Suppressor macrophage treated with lipopolysaccharide for 4 hours (primary cell): ENCODE results near the gene CNBD2.
"Not testable (repeated sequence)": the region's sequence is repeated elsewhere in the genome, so short reads cannot be mapped to it uniquely, and the experiment has no call there.

Experiments used
- DNase-seq: peaks from one replicate; pipeline ENCODE4 v3.0.0-alpha.2; 2020

Gene CNBD2

DNA sequence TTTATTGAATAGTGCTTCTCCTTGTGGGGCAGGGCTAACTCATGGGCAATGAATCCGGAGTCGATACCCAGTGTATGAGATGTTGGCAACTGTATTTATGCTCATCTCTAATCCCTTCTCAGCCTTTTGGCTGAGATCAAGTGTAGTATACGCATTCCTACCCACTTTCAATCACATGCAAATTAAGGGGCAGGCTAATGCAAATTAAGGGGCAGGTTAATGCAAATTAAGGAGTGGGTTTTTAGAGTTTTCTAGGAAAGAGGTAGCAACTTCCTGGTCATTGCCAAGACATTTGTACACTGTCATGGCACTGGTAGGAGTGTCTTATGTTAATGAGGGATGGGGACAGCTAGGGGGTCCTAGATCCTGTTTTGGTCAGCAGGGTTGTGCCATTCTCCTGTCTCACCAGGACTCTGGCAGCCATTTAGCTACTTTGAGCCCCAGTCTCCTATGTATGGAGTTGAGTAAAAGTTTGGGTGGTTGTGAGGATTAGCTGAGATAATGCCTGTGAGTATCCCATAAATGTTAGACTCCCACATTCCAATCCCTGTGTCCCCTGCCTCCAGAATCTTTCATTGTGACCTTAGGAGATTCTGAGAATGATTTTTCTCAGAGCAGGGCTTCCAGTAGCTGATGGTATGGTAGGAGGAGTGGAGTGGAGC lies at the start of gene CNBD2:
CNBD2 (plus strand) TSS at position 612 of the 662 bp plus-strand sequence. CDS start 173 bp downstream, outside the sequence.
- DNase-seq: no peak

DNA sequence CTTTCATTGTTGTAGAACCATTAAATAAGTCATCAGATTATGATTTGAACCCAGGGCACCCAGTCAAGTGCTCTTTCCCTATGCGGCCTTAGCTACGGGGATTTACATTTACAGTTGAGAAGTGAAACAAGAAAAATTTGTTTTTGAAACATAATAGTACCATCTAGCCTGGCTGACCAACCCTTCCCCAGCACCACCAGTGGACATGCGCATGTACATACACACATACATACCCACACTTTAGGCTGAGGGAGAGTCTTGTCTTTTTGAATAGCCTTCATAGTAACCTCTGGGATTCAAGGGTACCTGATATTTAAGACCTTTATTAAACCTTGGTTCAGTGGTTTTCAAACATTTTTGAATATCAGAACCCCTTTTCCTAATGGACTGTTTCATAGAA lies 47.9 kb upstream of the CNBD2 start:
- DNase-seq: no peak

DNA sequence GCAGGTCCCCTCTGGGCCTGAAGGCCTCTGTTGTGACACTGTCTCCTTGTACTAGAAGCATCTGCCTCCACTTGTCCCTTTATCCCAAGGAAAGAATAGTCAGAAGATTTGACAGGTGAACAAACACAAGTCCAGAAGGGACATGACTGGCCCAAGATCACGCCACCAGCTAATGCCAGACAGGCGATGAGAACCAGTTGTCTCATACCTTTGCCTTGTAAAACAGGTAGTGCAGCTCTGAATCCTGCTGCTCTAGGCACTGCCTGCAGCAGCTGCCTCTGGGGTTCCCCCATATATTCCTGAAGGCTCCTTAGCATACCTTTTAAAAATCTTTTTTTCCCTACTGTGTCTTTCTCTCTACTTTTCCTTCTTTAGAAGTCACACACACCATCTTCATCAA lies 39.1 kb upstream of the CNBD2 start:
- no peak for DNase-seq

DNA sequence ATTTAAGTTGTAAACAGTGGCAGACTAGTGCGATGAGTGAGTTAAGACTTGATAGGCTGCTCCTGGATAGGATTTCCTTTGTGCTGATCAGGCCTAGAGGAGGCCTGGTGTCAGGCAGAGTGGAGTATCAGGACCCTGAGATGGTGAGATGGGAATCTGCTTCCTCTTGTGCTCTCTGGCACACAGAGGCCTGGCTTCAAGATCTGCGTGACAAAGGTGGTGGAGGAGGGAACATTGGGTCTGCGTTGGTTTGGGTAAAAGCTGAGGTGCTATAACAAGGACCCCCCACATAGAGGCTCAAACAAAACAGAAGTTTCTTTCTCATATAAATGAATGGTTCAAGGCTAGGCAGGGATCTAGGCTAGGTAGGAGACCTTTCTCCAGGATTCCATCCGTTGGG lies 34.3 kb upstream of the CNBD2 start:
- no peak for DNase-seq

DNA sequence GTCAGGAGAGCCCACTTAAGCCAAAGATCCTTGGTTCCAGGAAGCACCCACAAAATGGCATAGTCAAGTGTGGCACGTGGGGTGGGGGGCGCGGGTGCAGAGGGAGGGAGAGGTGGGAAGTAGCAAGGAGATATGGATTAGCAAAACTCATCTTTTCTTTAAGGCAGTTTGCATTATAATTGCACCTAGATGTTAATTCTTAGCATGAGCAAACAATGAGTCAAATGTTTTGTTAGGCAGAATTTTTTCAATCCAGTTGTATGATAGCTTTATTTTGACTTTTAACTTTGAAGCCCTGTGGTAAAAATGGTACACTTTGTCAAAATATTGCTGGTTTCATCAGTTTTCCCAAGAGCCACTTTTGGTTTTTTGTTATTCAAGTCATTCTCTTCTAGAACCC lies 29.1 kb upstream of the CNBD2 start:
- no peak for DNase-seq

DNA sequence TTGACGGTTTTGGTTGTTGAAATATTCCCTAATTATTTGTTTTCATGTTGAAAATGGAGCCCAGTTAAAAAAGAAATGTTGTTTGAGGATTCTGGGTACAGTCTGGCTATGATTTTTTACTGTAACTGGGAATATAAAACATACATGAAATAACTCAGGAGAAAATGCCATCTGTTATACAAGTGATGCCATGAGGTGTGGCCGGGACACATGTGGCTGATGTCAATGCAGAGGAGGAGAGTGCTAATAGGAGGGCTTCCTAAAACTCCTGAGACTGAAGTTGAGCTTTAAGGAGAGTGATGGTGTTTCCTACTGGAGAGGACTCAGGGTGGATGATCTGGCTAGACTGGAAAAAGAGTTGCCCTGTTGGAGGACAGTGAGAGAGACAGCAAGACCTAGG lies 26.8 kb upstream of the CNBD2 start:
- DNase-seq: no peak

DNA sequence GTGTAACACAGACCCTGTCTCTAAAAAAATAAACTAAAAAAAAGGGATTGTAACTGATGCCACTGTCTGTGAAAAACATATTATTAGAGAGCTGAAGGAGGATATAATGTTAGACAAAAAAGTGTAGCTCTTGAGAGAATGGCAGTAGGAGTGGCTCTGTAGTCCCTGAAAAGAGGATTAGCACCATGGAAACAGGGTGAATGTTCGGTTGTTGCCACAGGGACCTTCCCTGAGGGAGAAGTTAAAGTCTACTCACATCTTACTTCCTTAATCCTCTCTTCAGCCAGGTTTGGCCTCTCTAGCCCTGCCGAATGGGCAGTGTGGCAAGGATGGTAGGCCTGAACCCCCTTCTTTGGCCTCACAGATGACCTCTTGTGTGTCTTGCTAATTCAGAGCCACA lies 26.1 kb upstream of the CNBD2 start:
- peak; percentile 9 for DNase-seq

DNA sequence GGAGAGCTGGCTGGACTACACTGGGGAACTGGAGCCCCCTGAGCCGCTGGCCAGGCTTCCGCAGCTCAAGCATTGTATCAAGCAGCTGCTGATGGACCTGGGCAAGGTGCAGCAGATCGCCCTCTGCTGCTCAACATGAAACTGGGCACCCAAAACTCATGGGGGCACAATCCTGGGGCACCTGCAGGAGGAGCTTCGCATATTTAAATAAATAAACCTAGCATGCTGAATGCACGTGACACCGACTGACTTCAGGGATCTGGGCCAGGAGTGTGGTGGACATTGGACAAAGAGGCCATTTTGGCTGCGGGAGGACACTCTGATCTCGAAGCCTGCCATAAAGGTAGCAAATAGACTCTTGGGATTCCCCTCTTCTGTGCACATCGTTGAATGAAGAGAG lies 20.9 kb upstream of the CNBD2 start:
- no peak for DNase-seq

DNA sequence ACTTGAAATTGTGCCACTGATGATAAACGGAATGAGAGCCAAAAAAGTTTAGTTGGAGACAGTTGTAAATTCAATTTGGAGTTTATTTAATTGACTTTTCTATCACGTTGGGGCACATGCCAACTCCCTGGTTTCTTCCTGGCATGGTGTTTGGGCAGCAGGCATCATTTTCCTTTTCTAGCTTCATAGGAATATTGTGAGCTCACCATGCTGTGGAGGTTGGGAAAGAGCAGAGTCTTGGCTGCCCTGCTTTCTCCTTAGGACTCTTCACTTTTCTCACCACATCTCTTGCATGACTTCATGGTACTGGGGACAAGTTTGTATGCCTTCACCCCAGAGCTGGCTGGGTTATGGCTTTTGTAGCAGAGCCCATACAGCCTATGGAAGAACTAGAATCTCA lies 20.5 kb upstream of the CNBD2 start:
- DNase-seq: no peak

DNA sequence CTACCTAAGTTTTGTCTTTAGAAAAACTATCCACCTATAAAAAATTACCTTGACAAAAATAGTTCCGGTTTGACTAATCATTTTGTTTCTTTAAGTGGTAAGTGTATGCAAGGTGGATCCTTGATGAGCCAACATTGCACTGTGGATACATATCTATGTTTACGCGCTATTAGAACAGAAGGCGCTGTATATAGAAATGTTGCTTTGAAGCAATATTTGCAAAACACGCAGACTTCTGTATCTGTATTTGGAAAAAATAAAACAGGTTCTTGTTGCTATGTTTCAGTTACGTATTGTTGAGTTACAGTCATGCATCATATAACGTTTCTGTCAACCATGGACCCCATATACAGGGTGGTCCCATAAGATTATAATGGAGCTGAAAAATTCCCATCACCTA lies 18.3 kb upstream of the CNBD2 start:
- DNase-seq: no peak

DNA sequence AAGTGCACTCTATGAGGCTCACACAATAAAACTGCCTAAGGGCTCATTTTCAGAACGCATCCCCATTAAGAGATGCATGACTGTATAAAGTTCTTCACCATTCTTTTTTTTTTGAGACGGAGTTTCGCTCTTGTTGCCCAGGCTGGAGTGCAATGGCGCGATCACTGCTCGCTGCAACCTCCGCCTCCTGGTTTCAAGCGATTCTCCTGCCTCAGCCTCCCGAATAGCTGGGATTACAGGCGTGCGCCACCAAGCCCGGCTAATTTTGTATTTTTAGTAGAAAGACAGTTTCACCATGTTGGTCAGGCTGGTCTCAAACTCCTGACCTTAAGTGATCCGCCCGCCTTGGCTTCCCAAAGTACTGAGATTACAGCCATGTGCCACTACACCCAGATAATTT lies 16.3 kb upstream of the CNBD2 start:
- not testable (repeated sequence) for DNase-seq

DNA sequence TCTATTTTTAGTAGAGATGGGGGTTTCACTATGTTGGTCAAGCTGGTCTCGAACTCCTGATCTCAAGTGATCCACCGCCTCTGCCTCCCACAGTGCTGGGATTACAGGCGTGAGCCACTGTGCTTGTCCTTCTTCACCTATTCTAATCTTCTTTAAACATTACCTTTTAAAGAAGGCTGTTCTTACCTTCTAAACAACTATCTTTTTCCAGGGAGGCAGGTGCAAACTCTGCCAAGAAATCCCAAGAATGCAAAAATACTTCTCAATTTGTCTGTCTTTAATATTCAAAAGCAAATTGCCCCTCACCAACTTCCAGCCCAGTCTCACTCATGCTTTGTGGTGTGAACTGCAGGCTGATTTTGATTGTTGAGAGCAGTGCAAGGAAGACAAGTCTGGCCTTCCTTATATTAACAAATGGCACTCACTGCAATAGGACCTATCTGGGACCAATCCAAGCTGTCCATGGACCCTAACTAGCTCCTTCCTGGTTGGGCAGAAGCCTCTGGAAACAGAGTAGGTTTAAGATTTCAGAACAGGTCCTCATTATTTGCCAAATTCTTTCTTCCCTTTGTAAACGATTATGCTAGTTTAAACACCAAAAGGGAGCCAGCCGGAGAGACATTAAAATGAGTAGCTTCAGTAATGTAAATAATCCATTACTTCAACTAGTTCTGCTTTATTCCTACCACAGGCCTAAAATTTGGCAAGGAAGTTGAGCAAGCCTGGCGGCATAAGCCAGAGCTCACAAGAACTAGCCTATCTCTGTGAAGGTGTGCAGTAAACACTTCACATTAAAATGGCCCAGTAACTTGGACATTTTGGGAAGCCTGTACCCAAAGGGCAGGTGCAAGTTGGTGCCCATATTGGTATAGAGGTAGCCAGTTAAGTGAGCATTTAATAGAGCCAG lies 15.7 kb upstream of the CNBD2 start:
- peak; percentile 63 for DNase-seq

DNA sequence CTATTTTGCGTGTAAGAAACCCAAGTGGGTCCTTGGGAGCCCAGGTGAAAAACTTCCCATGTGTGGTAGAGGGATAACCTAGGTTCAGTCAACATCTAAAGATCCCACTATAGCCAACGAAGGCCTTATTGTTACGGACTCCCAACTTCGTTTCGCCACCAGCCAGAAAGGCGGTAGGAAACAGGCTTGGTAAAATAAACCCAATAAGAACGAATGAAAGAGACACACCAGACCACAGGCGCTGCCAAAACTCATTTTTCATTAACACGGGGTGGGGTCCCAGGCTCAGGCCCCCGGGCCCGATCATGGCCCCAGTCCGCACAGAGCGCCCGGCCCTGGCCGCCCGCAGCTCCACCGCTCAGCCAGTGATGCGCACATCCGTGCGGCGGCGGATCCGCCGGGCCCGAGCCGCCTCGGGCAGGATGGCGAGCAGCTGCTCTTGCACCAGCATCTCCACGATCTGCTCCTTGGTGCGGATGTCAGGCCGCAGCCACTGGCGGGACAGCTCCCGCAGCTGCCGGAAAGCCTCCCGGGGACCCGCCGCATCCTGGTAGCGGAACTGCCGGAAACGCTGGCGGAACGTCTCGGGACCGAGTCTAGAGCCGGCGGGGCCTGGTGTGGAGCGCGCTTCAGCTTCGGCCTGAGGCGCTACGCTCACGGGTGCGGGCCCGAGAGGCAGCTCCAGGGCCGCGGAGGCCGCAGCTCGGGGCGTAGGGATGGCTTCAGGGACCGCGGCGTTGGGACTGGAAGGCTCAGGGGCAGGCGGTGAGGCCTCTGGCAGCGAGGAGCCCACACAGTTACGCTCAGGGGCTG lies 14.8 kb upstream of the CNBD2 start:
- DNase-seq: peak; percentile 56

DNA sequence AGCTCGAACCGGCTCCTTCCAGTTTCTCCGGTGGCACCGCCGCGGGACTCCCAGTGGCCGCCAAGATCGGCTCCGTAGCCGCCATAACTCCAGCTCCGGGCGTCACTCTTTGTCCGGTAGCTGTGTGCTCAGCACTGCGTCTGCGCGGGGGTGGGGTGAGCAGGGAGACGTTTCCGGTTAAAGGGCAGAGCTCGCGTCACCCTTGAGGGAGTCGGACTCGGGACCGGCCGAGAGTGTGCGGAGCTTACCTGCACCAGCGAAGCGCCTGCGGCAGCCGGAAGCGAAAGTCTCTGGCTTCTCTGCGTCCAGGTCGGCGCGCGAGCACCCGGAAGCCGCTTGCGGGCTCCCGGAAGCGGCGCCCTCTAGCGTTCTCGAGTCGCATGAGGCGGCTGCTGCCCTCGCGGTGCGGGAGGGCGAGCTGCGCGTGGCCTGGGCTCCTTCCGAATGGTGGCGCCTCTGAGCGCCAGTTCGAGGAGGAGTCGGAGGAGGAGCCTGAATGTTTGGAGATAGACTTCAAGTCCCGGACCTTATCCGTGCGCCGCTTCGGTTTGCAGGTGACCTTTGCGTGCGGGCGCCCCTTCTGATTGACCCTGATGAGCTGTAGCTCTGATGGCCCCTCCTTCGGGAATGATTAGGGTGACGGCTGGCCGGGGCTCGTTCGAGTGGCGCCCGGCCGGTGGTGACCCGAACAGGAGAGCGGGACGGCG lies 14.0 kb upstream of the CNBD2 start, which contains the start of gene SCAND1:
SCAND1 (minus strand) TSS at position 303 of the 707 bp plus-strand sequence; CDS start at position 85, 218 bp downstream.
- peak; percentile 99 for DNase-seq

DNA sequence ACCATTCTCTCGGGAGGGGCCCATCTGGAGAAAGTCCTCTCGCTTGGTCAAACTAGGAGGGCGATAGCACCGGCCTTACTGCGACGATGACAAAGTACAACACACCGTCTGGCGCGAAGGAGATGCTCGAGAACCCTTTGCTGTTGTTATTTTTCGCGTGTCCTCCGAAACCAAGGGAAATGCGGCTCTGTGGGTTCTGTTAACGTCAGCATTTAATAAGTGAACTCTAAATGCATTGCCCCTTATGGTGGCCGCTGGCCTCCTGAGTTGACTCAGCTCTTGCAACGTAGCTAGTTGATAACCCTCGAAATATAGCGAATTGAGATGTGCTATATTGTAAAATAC lies 13.5 kb upstream of the CNBD2 start:
- DNase-seq: peak; percentile 51

DNA sequence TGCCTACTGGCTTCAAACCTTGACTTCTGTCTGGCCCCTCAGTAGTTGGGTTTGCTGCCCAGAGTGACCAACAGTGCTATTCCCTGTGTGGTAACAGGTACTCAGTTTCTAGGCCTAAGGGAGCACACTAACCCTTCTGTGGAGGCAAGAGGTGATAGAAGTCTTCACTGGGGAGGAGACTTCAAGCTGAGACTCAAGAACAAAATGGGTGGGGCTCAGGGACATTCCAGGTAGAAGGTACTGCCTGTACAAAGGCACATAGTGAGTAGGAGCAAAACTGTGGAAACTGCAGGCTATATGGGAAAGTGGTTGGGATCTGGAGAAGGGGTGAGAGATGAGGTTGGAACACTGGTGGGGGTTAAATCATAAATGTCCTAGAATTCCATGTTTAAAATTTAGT lies 11.8 kb upstream of the CNBD2 start:
- DNase-seq: no peak

DNA sequence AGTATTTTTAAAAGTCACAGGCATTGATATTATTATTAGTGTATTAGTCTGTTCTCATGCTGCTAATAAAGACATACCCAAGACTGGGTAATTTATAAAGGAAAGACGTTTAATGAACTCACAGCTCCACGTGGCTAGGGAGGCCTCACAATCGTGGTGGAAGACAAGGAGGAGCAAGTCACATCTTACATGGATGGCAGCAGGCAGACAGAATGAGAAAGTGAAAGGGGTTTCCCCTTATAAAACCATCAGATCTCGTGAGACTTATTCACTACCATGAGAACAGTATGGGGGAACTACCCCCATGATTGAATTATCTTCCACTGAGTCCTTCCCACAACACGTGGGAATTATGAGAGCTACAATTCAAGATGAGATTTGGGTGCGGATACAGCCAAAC lies 9.1 kb upstream of the CNBD2 start:
- peak; percentile 12 for DNase-seq

DNA sequence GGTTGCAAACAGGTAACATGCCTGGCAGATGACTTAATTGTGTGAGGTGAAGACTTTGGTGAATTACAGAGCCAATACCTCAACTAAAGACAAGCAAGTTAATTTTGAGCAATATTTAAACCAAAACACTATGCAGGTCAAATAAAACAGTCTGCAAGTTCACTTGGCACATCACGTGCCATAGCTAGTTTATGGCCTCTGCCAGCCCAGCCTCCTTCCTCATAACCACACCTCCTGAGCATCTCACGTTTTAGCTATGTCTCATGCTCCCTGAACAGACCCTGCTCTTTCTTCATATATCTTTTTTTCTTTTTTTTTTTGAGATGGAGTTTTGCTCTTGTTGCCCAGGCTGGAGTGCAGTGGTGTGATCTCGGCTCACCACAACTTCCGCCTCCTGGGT lies 4.5 kb upstream of the CNBD2 start:
- no peak for DNase-seq

DNA sequence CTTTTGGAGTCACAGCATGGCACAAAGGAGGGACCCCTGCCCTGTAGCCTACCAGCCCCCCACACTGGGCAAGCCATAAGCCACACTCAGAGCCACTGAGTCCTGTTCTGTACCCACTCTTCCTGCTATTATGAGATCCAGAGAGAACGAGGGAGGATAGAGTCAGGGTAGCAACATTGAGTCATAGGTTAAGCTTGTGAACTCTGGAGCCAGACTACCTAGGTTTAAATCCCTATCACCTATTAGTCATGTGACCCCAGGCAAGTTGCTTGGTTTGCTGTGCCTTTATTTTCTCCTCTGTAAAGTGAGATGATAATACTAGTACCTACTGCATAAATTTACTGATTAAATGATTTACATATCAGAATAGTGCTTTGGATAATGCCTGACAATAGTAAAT lies 540 bp downstream of the CNBD2 start:
- no peak for DNase-seq

DNA sequence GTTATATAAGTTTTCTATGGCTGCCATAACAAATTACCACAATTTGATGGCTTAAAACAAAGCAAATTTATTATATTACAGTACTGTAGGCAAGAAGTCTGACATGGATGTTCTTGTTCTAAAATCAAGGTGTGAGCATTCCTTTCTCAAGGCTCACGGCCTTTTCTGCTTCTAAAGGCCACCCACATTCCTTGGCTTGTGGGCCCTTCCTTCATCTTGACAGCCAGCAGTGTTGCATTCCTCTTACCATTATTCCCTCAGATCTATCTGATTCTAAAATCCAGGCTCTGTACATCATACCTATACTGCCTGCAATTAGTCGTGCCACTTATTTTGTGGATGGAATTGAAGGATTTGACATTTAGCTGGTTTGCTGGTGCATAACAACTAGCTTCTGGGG lies 3.6 kb downstream of the CNBD2 start:
- no peak for DNase-seq

DNA sequence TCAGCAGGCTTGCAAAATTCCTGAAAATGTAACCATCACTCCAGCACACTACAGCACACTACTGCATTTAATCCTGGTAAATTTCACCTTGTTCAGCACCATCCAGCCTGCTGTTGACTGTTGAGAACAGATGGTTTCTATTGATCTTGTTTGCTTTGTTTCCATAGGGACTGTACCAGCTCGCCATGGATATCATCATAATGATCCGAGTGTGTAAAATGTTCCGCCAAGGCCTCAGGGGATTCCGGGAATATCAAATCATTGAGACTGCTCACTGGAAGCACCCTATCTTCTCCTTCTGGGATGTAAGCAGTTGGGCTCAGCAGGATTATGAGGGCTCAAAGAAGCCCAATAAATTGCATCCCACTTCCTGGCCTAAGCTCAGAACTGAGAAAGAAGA lies 4.1 kb downstream of the CNBD2 start:
- DNase-seq: no peak

DNA sequence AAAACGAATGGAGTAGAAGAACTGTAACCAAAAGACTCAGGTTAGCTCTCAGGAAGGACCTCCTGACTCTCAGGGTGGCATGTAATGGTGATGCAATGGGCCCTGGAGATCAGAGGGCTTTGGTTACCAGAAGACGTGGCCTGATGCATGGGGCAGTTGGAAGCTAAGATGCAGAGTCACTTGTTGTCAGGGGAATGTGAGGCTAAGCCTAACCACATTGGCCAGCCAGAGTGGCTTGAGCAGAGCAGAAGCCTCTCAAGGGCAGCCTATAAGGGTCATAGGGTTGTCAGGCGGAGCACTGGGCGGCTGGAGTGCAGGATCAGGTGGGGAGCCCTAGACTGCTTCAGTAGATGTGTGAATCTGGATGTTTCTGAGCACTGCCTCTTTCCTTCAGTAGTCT lies 5.9 kb downstream of the CNBD2 start:
- DNase-seq: no peak
